Measurements from ENCODE around the gene C16orf92. TPM values are rescaled to one million over a fixed set of nuclear protein-coding genes. Genes with fewer than 3 reads are reported as not detected.
A peak's percentile ranks its signal among the peaks of the same experiment; 100 is the strongest.

The C16orf92 gene
- total and polyA plus RNA-seq, 2 of the 13 experiments (the other 11 are each of a cell fraction or from before 2014, with no cell fraction given), result not detected

- TF ChIP-seq, protein P1, sequence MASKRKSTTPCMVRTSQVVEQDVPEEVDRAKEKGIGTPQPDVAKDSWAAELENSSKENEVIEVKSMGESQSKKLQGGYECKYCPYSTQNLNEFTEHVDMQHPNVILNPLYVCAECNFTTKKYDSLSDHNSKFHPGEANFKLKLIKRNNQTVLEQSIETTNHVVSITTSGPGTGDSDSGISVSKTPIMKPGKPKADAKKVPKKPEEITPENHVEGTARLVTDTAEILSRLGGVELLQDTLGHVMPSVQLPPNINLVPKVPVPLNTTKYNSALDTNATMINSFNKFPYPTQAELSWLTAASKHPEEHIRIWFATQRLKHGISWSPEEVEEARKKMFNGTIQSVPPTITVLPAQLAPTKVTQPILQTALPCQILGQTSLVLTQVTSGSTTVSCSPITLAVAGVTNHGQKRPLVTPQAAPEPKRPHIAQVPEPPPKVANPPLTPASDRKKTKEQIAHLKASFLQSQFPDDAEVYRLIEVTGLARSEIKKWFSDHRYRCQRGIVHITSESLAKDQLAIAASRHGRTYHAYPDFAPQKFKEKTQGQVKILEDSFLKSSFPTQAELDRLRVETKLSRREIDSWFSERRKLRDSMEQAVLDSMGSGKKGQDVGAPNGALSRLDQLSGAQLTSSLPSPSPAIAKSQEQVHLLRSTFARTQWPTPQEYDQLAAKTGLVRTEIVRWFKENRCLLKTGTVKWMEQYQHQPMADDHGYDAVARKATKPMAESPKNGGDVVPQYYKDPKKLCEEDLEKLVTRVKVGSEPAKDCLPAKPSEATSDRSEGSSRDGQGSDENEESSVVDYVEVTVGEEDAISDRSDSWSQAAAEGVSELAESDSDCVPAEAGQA (IDR thresholded peaks at IDR 0.05; ENCODE audit: low read depth), result no peak; the same call in 1 of the 2 replicates
- TF ChIP-seq, protein P1 (CRISPR knock-in tag; IDR thresholded peaks at IDR 0.05; ENCODE audit: borderline replicate concordance), result no peak
- TF ChIP-seq PRPF4 (IDR thresholded peaks at IDR 0.05; ENCODE audit: low read depth, low read length, poor library complexity, severe bottlenecking), result no peak
- TF ChIP-seq ZFYVE20 (CRISPR knock-in tag; IDR thresholded peaks at IDR 0.05; ENCODE audit: borderline replicate concordance, low read depth), result peak; percentile 84; the same call in 1 of the 2 replicates
- TF ChIP-seq KAT7 (CRISPR knock-in tag; IDR thresholded peaks at IDR 0.05; ENCODE audit: borderline replicate concordance), result peak; percentile 69; the same call in 1 of the 2 replicates
- peak in 1 of 2 experiments; percentile 53; a peak in 1 of 4 replicates for TF ChIP-seq KLF16 (CRISPR knock-in tag; IDR thresholded peaks at IDR 0.05)
- peak; percentile 85; the same call in 1 of the 2 replicates for TF ChIP-seq MIER3 (CRISPR knock-in tag; IDR thresholded peaks at IDR 0.05; ENCODE audit: borderline replicate concordance)
- TF ChIP-seq, protein P2, sequence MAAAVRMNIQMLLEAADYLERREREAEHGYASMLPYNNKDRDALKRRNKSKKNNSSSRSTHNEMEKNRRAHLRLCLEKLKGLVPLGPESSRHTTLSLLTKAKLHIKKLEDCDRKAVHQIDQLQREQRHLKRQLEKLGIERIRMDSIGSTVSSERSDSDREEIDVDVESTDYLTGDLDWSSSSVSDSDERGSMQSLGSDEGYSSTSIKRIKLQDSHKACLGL (CRISPR knock-in tag; IDR thresholded peaks at IDR 0.05), result peak; percentile 94
- no peak for TF ChIP-seq ZNF432 (CRISPR knock-in tag; IDR thresholded peaks at IDR 0.05; ENCODE audit: borderline replicate concordance)
- peak; percentile 93 for TF ChIP-seq REPIN1 (CRISPR knock-in tag; IDR thresholded peaks at IDR 0.05; ENCODE audit: borderline replicate concordance, low read depth)
- peak; percentile 65 for TF ChIP-seq ZNF407 (CRISPR knock-in tag; IDR thresholded peaks at IDR 0.05; ENCODE audit: not compliant biosample characterization)
- no peak for TF ChIP-seq ZNF180 (CRISPR knock-in tag; IDR thresholded peaks at IDR 0.05; ENCODE audit: borderline replicate concordance, low read depth)
- peak; percentile 92 for TF ChIP-seq HNRNPL (IDR thresholded peaks at IDR 0.05; ENCODE audit: low read depth, low read length)
Measured at GRCh38 chr16:30063893-30064728, 41.1 kb downstream of the C16orf92 start (continued).
